HG03060 (cell line): ENCODE results near the gene CDC37.
"Not testable (repeated sequence)": the region's sequence is repeated elsewhere in the genome, so short reads cannot be mapped to it uniquely, and the experiment has no call there.

Experiments
- ATAC-seq: cut with Tn5 transposase; IDR thresholded peaks from one replicate; pipeline ENCODE4 v1.9.1; 2021; ENCODE audit warnings: low read depth, moderate number of reproducible peaks; ENCODE audit not compliant: unreplicated experiment

The CDC37 gene

GRCh38 chr19:10398819-10399218 is 4.5 kb downstream of the CDC37 start:
- no peak for ATAC-seq

- no peak for ATAC-seq
Measured at GRCh38 chr19:10395917-10396316, 7.4 kb downstream of the CDC37 start.

- no peak for ATAC-seq
Measured at GRCh38 chr19:10395436-10395835, 7.9 kb downstream of the CDC37 start.

- no peak for ATAC-seq
Measured at GRCh38 chr19:10395003-10395402, 8.3 kb downstream of the CDC37 start.

- no peak for ATAC-seq
Measured at GRCh38 chr19:10393137-10393536, 10.2 kb downstream of the CDC37 start.

GRCh38 chr19:10392120-10392519 is 11.2 kb downstream of the CDC37 start:
- ATAC-seq, result no peak

- ATAC-seq, result no peak
Measured at GRCh38 chr19:10390652-10391286, 12.6 kb downstream of the CDC37 start.

- no peak for ATAC-seq
Measured at GRCh38 chr19:10389863-10390262, 13.5 kb downstream of the CDC37 start.

- ATAC-seq, result no peak
Measured at GRCh38 chr19:10388957-10389356, 14.4 kb downstream of the CDC37 start.

GRCh38 chr19:10384580-10384979 is 18.8 kb downstream of the CDC37 start:
- no peak for ATAC-seq

GRCh38 chr19:10383223-10383499 is 20.2 kb downstream of the CDC37 start:
- ATAC-seq, result not testable (repeated sequence)

GRCh38 chr19:10380313-10381102 is 22.8 kb downstream of the CDC37 start, which contains the start of gene TYK2:
TSS of gene TYK2 (minus strand) at chr19:10380572. CDS start at chr19:10378406, 2,166 bp downstream.
- peak; percentile 85 for ATAC-seq

GRCh38 chr19:10379880-10380312 is 23.4 kb downstream of the CDC37 start:
- ATAC-seq, result no peak

- no peak for ATAC-seq
Measured at GRCh38 chr19:10378124-10378523, 25.2 kb downstream of the CDC37 start.

GRCh38 chr19:10377140-10377640 is 26.2 kb downstream of the CDC37 start:
- not testable (repeated sequence) for ATAC-seq

- ATAC-seq, result no peak
Measured at GRCh38 chr19:10374931-10375330, 28.4 kb downstream of the CDC37 start.

- no peak for ATAC-seq
Measured at GRCh38 chr19:10372690-10373089, 30.7 kb downstream of the CDC37 start.

GRCh38 chr19:10368101-10368803 is 35.1 kb downstream of the CDC37 start:
- ATAC-seq, result no peak

GRCh38 chr19:10366950-10367512 is 36.3 kb downstream of the CDC37 start:
- not testable (repeated sequence) for ATAC-seq

- ATAC-seq, result no peak
Measured at GRCh38 chr19:10365518-10365917, 37.8 kb downstream of the CDC37 start.

GRCh38 chr19:10364644-10365043 is 38.7 kb downstream of the CDC37 start:
- no peak for ATAC-seq
